Measurements from ENCODE around the gene ACOT11. TPM values are rescaled to one million over a fixed set of nuclear protein-coding genes. Genes with fewer than 3 reads are reported as not detected.

ACOT11 gene
- total and polyA plus RNA-seq, 9 of the 15 experiments (the other 6 are each of a cell fraction or from before 2014, with no cell fraction given): 0.04 to 1.2 (median 0.64) TPM; not detected in 2

DNA sequence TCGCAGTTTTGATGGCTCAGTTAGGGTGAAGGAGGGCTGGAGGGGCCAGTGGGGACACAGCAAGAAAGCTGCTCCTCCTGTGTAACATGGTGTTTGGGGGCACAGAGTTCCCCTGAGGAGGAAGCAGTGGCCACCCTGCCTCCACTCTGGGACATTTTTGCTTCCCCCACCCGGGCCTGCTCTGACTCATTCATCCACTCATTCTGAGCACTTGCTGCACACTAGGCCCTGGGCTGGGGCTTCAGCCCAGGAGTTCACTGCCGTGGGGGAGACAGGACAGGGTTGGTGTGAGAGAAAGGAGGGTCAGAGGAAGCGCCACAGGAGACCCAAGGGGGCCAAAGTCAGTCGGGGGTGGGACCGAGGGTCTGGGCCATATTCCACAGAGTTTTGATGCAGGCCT is 41.4 kb upstream of the ACOT11 start:
- WGBS (ENCODE audit: insufficient coverage, low coverage, missing lambda C conversion rate): 4% methylated on average over 6 of the region's 6 CpGs
- Histone ChIP-seq H3K4me3 (no peak overlapping the region), H3K4me1 (replicated peaks in 1 of 2; ENCODE audit: control insufficient read depth in 2 of 2, insufficient read depth in 2 of 2, low read length in 2 of 2) (no peaks in the 10 kb centered on the region; a peak in 1 of 5 replicates), H3K36me3 (ENCODE audit: control insufficient read depth, insufficient read depth, low read length) (no peaks in the 10 kb centered on the region), H3K9ac (ENCODE audit: insufficient read depth in 1 of 2, low read depth in 2 of 2, low read length in 2 of 2) (peak overlapping the region in 1 of 2 experiments; percentile 61; a peak in 1 of 4 replicates), H3K9me3 (replicated peaks; ENCODE audit: control insufficient read depth, insufficient read depth, low read depth, low read length) (no peaks in the 10 kb centered on the region), H3K9me1 (ENCODE audit: control insufficient read depth, insufficient read depth, low read length) (no peaks in the 10 kb centered on the region), H3K4me2 (ENCODE audit: insufficient read depth, low read length) (no peak overlapping the region), H2AFZ (ENCODE audit: low read depth, low read length) (no peak overlapping the region), H3K79me2 (ENCODE audit: control insufficient read depth, insufficient read depth, low read length) (no peaks in the 10 kb centered on the region), H3K27me3 (ENCODE audit: control insufficient read depth in 2 of 2, insufficient read depth in 2 of 2, low read length in 2 of 2) (peaks cover 13 to 64% of the 10 kb centered on the region in 2 experiments; a peak in 4 of 5 replicates), H4K20me1 (replicated peaks; ENCODE audit: control insufficient read depth, insufficient read depth, low read length) (no peaks in the 10 kb centered on the region), H3K27ac (ENCODE audit: extremely low read depth, low read depth, low read length) (no peak overlapping the region)
- TF ChIP-seq ZNF232 (CRISPR knock-in tag; IDR thresholded peaks at IDR 0.05) (no peak), SIRT6 (IDR thresholded peaks at IDR 0.05; ENCODE audit: low read depth, low read length) (no peak), TAF7 (tag; IDR thresholded peaks at IDR 0.05) (no peak), XRCC5 (IDR thresholded peaks at IDR 0.05; ENCODE audit: low read depth, low read length) (no peak), BMI1 (IDR thresholded peaks at IDR 0.05; ENCODE audit: low read length) (no peak), RHOXF2B (CRISPR knock-in tag; conservative IDR thresholded peaks at IDR 0.05) (no peak), ZNF274 (IDR thresholded peaks at IDR 0.05; ENCODE audit: borderline replicate concordance, low read depth, low read length) (no peak), WHSC1 (IDR thresholded peaks at IDR 0.05; ENCODE audit: low read length) (no peak), ZNF41 (CRISPR knock-in tag; conservative IDR thresholded peaks at IDR 0.05) (no peak), HDAC3 (IDR thresholded peaks at IDR 0.05; ENCODE audit: borderline replicate concordance, partially characterized antibody) (no peak), FOS (IDR thresholded peaks at IDR 0.05; ENCODE audit: extremely low read depth, insufficient read length) (no peak), ZKSCAN1 (IDR thresholded peaks at IDR 0.05; ENCODE audit: low read depth, low read length) (no peak), CTBP1 (IDR thresholded peaks at IDR 0.05; ENCODE audit: borderline replicate concordance) (no peak)
- TF ChIP-seq, protein P1, sequence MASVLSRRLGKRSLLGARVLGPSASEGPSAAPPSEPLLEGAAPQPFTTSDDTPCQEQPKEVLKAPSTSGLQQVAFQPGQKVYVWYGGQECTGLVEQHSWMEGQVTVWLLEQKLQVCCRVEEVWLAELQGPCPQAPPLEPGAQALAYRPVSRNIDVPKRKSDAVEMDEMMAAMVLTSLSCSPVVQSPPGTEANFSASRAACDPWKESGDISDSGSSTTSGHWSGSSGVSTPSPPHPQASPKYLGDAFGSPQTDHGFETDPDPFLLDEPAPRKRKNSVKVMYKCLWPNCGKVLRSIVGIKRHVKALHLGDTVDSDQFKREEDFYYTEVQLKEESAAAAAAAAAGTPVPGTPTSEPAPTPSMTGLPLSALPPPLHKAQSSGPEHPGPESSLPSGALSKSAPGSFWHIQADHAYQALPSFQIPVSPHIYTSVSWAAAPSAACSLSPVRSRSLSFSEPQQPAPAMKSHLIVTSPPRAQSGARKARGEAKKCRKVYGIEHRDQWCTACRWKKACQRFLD (CRISPR knock-in tag; IDR thresholded peaks at IDR 0.05): no peak
- TF ChIP-seq, protein P2, sequence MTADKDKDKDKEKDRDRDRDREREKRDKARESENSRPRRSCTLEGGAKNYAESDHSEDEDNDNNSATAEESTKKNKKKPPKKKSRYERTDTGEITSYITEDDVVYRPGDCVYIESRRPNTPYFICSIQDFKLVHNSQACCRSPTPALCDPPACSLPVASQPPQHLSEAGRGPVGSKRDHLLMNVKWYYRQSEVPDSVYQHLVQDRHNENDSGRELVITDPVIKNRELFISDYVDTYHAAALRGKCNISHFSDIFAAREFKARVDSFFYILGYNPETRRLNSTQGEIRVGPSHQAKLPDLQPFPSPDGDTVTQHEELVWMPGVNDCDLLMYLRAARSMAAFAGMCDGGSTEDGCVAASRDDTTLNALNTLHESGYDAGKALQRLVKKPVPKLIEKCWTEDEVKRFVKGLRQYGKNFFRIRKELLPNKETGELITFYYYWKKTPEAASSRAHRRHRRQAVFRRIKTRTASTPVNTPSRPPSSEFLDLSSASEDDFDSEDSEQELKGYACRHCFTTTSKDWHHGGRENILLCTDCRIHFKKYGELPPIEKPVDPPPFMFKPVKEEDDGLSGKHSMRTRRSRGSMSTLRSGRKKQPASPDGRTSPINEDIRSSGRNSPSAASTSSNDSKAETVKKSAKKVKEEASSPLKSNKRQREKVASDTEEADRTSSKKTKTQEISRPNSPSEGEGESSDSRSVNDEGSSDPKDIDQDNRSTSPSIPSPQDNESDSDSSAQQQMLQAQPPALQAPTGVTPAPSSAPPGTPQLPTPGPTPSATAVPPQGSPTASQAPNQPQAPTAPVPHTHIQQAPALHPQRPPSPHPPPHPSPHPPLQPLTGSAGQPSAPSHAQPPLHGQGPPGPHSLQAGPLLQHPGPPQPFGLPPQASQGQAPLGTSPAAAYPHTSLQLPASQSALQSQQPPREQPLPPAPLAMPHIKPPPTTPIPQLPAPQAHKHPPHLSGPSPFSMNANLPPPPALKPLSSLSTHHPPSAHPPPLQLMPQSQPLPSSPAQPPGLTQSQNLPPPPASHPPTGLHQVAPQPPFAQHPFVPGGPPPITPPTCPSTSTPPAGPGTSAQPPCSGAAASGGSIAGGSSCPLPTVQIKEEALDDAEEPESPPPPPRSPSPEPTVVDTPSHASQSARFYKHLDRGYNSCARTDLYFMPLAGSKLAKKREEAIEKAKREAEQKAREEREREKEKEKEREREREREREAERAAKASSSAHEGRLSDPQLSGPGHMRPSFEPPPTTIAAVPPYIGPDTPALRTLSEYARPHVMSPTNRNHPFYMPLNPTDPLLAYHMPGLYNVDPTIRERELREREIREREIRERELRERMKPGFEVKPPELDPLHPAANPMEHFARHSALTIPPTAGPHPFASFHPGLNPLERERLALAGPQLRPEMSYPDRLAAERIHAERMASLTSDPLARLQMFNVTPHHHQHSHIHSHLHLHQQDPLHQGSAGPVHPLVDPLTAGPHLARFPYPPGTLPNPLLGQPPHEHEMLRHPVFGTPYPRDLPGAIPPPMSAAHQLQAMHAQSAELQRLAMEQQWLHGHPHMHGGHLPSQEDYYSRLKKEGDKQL (CRISPR knock-in tag; IDR thresholded peaks at IDR 0.05; ENCODE audit: borderline replicate concordance): no peak
- TF ChIP-seq, protein P3, sequence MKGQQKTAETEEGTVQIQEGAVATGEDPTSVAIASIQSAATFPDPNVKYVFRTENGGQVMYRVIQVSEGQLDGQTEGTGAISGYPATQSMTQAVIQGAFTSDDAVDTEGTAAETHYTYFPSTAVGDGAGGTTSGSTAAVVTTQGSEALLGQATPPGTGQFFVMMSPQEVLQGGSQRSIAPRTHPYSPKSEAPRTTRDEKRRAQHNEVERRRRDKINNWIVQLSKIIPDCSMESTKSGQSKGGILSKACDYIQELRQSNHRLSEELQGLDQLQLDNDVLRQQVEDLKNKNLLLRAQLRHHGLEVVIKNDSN (CRISPR knock-in tag; IDR thresholded peaks at IDR 0.05): no peak
- intact Hi-C loops (cut with micrococcal nuclease): no loop called here
- ATAC-seq (peak; percentile 37; the same call in 2 of the 3 replicates), DNase-seq (ENCODE audit: extremely low read depth in 1 of 4, low spot score in 3 of 4) (no peak), FAIRE-seq (no peak)
- in situ Hi-C loops (cut with MboI): no loop called here
- no TSS peak for BruUV-seq (replicated peaks)
- ChIA-PET CTCF (ENCODE audit: low intra/inter-chr PET ratio) (no interaction called here), POLR2A (interaction anchor here (1.0 kb wide), 1 partner anchor 245 kb away, joined by 3 read pairs; no protein-coding TSS in a partner anchor)
